Neural crest cell (in vitro differentiated cells): Measurements from ENCODE around the gene MAGI2. TPM values are rescaled to one million over a fixed set of nuclear protein-coding genes. Genes with fewer than 3 reads are reported as not detected.

Source experiments
- DNase-seq: peaks from one replicate; pipeline ENCODE4 v3.0.0; 2021; ENCODE audit warnings: low read depth, mixed read lengths, low spot score
- H3K27ac Mint-ChIP-seq: one replicate; pipeline ENCODE4 v1.8.0; 2021; ENCODE audit warnings: mild to moderate bottlenecking, mixed read lengths; ENCODE audit not compliant: unreplicated experiment
- H3K27me3 Mint-ChIP-seq: 2 replicates; pipeline ENCODE4 v1.8.0; 2021; ENCODE audit warnings: low read depth, mild to moderate bottlenecking, mixed read lengths
- H3K36me3 Mint-ChIP-seq: 2 replicates; pipeline ENCODE4 v1.8.0; 2021; ENCODE audit warnings: low read depth, mild to moderate bottlenecking, mixed read lengths
- H3K4me1 Mint-ChIP-seq: 2 replicates; pipeline ENCODE4 v1.8.0; 2021; ENCODE audit warnings: mixed read lengths
- H3K4me3 Mint-ChIP-seq: one replicate; pipeline ENCODE4 v1.8.0; 2021; ENCODE audit warnings: mild to moderate bottlenecking, mixed read lengths
- H3K9me3 Mint-ChIP-seq: 2 replicates; pipeline ENCODE4 v1.8.0; 2021; ENCODE audit warnings: mixed read lengths
- total RNA-seq: library from RNA; stranded (reverse); gene quantifications from 2 replicates; pipeline ENCODE4 v1.2.1, GENCODE V29; 2021
- TF ChIP-seq, protein P1 (sequence below): fragments of 200-600 bp; sonication (generic); conservative IDR thresholded peaks from 2 replicates; pipeline ENCODE4 v1.5.0; 2021; ENCODE audit warnings: antibody characterized with exemption, mild to moderate bottlenecking

The MAGI2 gene
- total RNA-seq, 1 donor from 2014 or later, result 10.0 TPM

GRCh38 chr7:79245623-79246249 lies 207.7 kb downstream of the MAGI2 start:
- Mint-ChIP-seq H3K4me1 (peaks cover 1% of the 10 kb centered on the region), H3K9me3 (peaks cover 9% of the 10 kb centered on the region), H3K36me3 (no peaks in the 10 kb centered on the region), H3K27me3 (no peaks in the 10 kb centered on the region), H3K27ac (no peak overlapping the region), H3K4me3 (no peak overlapping the region)
- TF ChIP-seq, protein P1, sequence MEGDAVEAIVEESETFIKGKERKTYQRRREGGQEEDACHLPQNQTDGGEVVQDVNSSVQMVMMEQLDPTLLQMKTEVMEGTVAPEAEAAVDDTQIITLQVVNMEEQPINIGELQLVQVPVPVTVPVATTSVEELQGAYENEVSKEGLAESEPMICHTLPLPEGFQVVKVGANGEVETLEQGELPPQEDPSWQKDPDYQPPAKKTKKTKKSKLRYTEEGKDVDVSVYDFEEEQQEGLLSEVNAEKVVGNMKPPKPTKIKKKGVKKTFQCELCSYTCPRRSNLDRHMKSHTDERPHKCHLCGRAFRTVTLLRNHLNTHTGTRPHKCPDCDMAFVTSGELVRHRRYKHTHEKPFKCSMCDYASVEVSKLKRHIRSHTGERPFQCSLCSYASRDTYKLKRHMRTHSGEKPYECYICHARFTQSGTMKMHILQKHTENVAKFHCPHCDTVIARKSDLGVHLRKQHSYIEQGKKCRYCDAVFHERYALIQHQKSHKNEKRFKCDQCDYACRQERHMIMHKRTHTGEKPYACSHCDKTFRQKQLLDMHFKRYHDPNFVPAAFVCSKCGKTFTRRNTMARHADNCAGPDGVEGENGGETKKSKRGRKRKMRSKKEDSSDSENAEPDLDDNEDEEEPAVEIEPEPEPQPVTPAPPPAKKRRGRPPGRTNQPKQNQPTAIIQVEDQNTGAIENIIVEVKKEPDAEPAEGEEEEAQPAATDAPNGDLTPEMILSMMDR, result no peak
- DNase-seq, result no peak

- H3K27me3 Mint-ChIP-seq, result no peaks in the 10 kb centered on the region
- no peak for DNase-seq
- peak overlapping the region; percentile 58 for H3K27ac Mint-ChIP-seq
- TF ChIP-seq, protein P1, result no peak
- peaks cover 14% of the 10 kb centered on the region for H3K4me1 Mint-ChIP-seq
- H3K9me3 Mint-ChIP-seq, result peaks cover 9% of the 10 kb centered on the region
- H3K4me3 Mint-ChIP-seq, result no peak overlapping the region
- H3K36me3 Mint-ChIP-seq, result no peaks in the 10 kb centered on the region
Measured at GRCh38 chr7:79244482-79244881, 209.0 kb downstream of the MAGI2 start.

DNA sequence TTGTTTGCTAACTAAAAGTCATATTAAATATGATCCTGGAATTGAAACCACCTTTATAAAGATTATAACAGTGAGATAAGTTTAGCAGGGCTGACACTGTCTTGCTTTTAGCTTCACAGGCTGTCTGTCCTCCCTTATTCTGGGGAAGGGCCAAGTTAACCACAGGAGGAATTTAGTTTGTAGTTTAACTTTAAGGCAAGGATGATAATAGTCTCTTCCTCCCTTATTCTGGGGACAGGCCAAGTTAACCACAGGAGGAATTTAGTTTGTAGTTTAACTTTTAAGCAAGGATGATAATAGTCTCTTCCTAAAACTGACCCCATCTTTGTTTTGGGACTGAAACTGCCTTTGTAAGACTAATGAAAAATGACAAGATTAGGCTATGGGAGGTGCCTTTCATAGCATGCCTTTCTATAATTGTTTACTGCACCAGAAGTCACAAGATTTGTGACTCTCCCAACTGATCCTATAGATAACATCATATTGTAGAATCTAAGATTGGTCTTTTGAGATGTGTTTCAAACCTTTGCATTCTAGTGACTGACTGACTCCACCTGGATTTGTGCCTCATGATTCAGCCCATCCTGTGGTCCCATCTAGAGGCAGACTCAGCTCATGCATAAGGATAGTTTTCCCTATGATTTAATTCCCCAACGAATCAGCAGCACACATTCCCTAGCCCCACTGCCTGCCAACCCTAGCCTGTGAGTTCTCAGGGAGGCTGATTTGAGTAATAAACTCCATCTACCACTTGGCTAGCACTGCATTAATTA lies 212.0 kb downstream of the MAGI2 start:
- no peaks in the 10 kb centered on the region for H3K36me3 Mint-ChIP-seq
- H3K9me3 Mint-ChIP-seq, result peaks cover 9% of the 10 kb centered on the region
- H3K27me3 Mint-ChIP-seq, result no peaks in the 10 kb centered on the region
- TF ChIP-seq, protein P1, result no peak
- DNase-seq, result no peak
- peaks cover 16% of the 10 kb centered on the region for H3K4me1 Mint-ChIP-seq
- H3K4me3 Mint-ChIP-seq, result no peak overlapping the region
- no peak overlapping the region for H3K27ac Mint-ChIP-seq

DNA sequence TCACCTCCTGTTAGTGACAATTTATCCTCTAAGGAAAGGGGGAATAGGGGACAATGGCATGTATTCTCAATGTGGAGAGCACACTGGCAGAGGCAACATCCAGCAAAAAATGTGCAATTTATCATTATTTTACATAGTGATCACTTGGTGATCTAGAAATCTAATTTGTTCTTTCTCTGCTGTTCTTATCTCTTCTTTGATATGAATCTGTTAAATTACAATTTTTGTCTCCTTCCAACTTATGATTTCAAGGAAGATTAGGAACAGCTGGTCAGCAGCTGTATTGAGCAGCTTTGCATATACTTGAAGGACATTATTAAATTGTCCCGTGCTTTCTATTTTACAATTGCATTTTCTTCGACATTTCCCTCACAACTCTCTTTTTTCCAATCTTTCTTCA lies 213.1 kb downstream of the MAGI2 start:
- H3K4me3 Mint-ChIP-seq, result no peak overlapping the region
- DNase-seq, result no peak
- H3K36me3 Mint-ChIP-seq, result peaks cover 3% of the 10 kb centered on the region
- H3K4me1 Mint-ChIP-seq, result peaks cover 16% of the 10 kb centered on the region
- no peaks in the 10 kb centered on the region for H3K27me3 Mint-ChIP-seq
- H3K27ac Mint-ChIP-seq, result no peak overlapping the region
- peaks cover 6% of the 10 kb centered on the region for H3K9me3 Mint-ChIP-seq
- TF ChIP-seq, protein P1, result no peak

DNA sequence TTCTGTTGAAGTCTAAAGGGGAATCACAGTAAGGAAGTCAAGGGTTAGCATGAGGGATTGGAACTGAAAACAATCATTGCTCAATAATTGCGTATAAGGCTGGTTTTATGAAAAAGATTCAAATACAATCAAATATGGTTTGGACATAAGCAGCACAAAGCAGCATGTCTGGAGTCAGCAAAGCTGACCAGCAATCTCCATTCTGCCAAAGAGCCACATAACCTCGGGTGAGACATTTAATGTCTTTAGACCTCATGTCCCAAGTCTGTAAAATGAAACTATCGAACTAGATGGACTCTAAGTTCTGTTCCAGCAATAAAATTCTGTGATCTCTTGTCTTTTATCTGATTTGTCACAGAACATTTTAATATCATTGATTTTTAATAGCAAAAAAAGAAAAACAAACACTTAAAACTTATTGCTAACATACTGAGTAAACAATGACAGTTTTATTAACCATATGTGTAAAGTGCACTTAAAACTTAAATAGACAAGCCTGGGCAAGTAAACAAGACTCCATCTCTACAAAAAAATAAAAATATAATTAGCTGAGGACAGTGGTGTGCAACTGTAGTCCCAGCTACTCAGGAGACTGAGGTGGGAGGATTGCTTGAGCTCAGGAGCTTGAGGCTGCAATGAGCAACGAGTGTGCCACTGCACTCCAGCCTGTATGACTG lies 217.0 kb downstream of the MAGI2 start:
- peaks cover 2% of the 10 kb centered on the region for H3K9me3 Mint-ChIP-seq
- H3K27me3 Mint-ChIP-seq, result no peaks in the 10 kb centered on the region
- DNase-seq, result no peak
- no peak overlapping the region for H3K27ac Mint-ChIP-seq
- H3K4me1 Mint-ChIP-seq, result peaks cover 16% of the 10 kb centered on the region
- TF ChIP-seq, protein P1, result no peak
- H3K36me3 Mint-ChIP-seq, result peaks cover 3% of the 10 kb centered on the region
- H3K4me3 Mint-ChIP-seq, result no peak overlapping the region
